B cell (primary cell): ENCODE results near the gene TMEM79. TPM values are rescaled to one million over a fixed set of nuclear protein-coding genes. Genes with fewer than 3 reads are reported as not detected.

Source experiments
- ATAC-seq: fragments of 200-7000 bp; cut with Tn5 transposase; one replicate; pipeline ENCODE4 v1.10.0; 2021; ENCODE audit warnings: low read depth, mild to moderate bottlenecking, moderate number of reproducible peaks, moderate library complexity
- CTCF ChIA-PET: fragments of 350-600 bp; sonication (Branson Sonifier 250); formaldehyde crosslinking; loops from one replicate; lab custom pipeline; 2021; ENCODE audit warnings: antibody characterized with exemption, inconsistent platforms; lab: Charles Lee
- POLR2A ChIA-PET: fragments of 350-600 bp; sonication (Branson Sonifier 250); formaldehyde crosslinking; loops from one replicate; lab custom pipeline; 2021; ENCODE audit warnings: antibody characterized with exemption; lab: Charles Lee
- DNase-seq: peaks from one replicate; pipeline ENCODE4 v3.0.0; 2013
- H2AFZ ChIP-seq: 2 replicates; pipeline ENCODE4 v1.6.1; 2012; ENCODE audit warnings: mild to moderate bottlenecking, low read depth, low read length; ENCODE audit not compliant: insufficient read depth, poor library complexity, severe bottlenecking
- H3K27ac ChIP-seq, 2 donors: 1 replicate in 1 of 2; 2 replicates in 1 of 2; pipeline ENCODE4 v1.5.1; 2012 to 2013; ENCODE audit warnings: low read length in 2 of 2, mild to moderate bottlenecking in 2 of 2, moderate library complexity in 1 of 2
- H3K27me3 ChIP-seq, 4 experiments: fragments of 200-600 bp in 1 of 4; sonication (generic) in 1 of 4; replicated peaks in 1 of 4; 1 replicate in 2 of 4; 2 replicates in 2 of 4; pipeline versions ENCODE4 v1.6.1 to v1.7.0; 2013 to 2016; ENCODE audit warnings: low read length in 3 of 4, mild to moderate bottlenecking in 2 of 4, mixed read lengths in 1 of 4, moderate library complexity in 1 of 4; ENCODE audit not compliant: insufficient read depth in 4 of 4, control insufficient read depth in 3 of 4; ENCODE audit errors: control extremely low read depth in 1 of 4
- H3K36me3 ChIP-seq, 2 experiments: replicated peaks in 1 of 2; 1 replicate in 1 of 2; 2 replicates in 1 of 2; pipeline versions ENCODE4 v1.6.1 to v1.7.1; 2013; ENCODE audit warnings: low read length in 1 of 2; ENCODE audit not compliant: insufficient read depth in 2 of 2, control insufficient read depth in 1 of 2; ENCODE audit errors: control extremely low read depth in 1 of 2, extremely low read depth in 1 of 2
- H3K4me1 ChIP-seq, 2 donors: fragments of 200-600 bp in 1 of 2; sonication (generic) in 1 of 2; 1 replicate in 1 of 2; 2 replicates in 1 of 2; pipeline versions ENCODE4 v1.5.1 to v1.6.1; 2013 to 2017; ENCODE audit warnings: low read length in 2 of 2; ENCODE audit not compliant: control insufficient read depth in 2 of 2, insufficient read depth in 2 of 2
- H3K4me2 ChIP-seq: replicated peaks from 2 replicates; pipeline ENCODE3; 2012; ENCODE audit warnings: mild to moderate bottlenecking, low read depth, low read length; ENCODE audit not compliant: poor library complexity, severe bottlenecking
- H3K4me3 ChIP-seq, 5 experiments: fragments of 200-600 bp in 1 of 5; sonication (generic) in 1 of 5; 1 replicate in 3 of 5; 2 replicates in 2 of 5; pipeline versions ENCODE4 v1.5.1 to v1.7.0; 2011 to 2016; ENCODE audit warnings: low read length in 4 of 5, mild to moderate bottlenecking in 4 of 5, low read depth in 2 of 5, control low read depth in 1 of 5, moderate library complexity in 1 of 5; ENCODE audit not compliant: insufficient read depth in 1 of 5; ENCODE audit errors: control extremely low read depth in 1 of 5, extremely low read depth in 1 of 5
- H3K79me2 ChIP-seq: fragments of 200-600 bp; sonication (generic); one replicate; pipeline ENCODE4 v1.6.0; 2016; ENCODE audit warnings: low read length; ENCODE audit not compliant: control insufficient read depth, insufficient read depth
- H3K9ac ChIP-seq: fragments of 200-600 bp; sonication (generic); 2 replicates; pipeline ENCODE4 v1.6.1; 2017; ENCODE audit warnings: mild to moderate bottlenecking, low read length, moderate library complexity
- H3K9me3 ChIP-seq, 3 donors: one replicate each; pipeline versions ENCODE4 v1.6.1 to v1.7.1; 2013; ENCODE audit warnings: low read length in 2 of 3; ENCODE audit not compliant: control insufficient read depth in 2 of 3, insufficient read depth in 1 of 3; ENCODE audit errors: control extremely low read depth in 1 of 3
- H4K20me1 ChIP-seq: 2 replicates; pipeline ENCODE4 v1.6.0; 2012; ENCODE audit warnings: mild to moderate bottlenecking, low read length; ENCODE audit not compliant: insufficient read depth, control insufficient read depth, poor library complexity, severe bottlenecking
- H3K27ac Mint-ChIP-seq: one replicate; pipeline ENCODE4 v1.8.0; 2021; ENCODE audit warnings: mixed read lengths
- H3K27me3 Mint-ChIP-seq: one replicate; pipeline ENCODE4 v1.8.0; 2021; ENCODE audit warnings: mixed read lengths
- H3K4me1 Mint-ChIP-seq: one replicate; pipeline ENCODE4 v1.8.0; 2021; ENCODE audit warnings: mixed read lengths
- H3K4me3 Mint-ChIP-seq: one replicate; pipeline ENCODE4 v1.8.0; 2021; ENCODE audit warnings: mixed read lengths
- H3K9me3 Mint-ChIP-seq: one replicate; pipeline ENCODE4 v1.8.0; 2022; ENCODE audit warnings: mixed read lengths; ENCODE audit not compliant: insufficient read depth
- EZH2 ChIP-seq: IDR thresholded peaks from 2 replicates; pipeline ENCODE4 v1.6.1; 2012; ENCODE audit warnings: borderline replicate concordance, low read depth, mild to moderate bottlenecking, moderate library complexity, low read length; ENCODE audit not compliant: insufficient read depth, poor library complexity, severe bottlenecking
- WGBS: methylation state at CpG from one replicate; pipeline ENCODE4 v1.1.5; 2013; ENCODE audit warnings: missing lambda C conversion rate; ENCODE audit not compliant: insufficient coverage; 5-methylcytosine and 5-hydroxymethylcytosine counted together
- intact Hi-C: fragments of 100-400 bp; cut with micrococcal nuclease; formaldehyde crosslinking; loops from one replicate; pipeline ENCODE4 v1.10.0; 2022
- polyA plus RNA-seq: library from polyadenylated mRNA; depleted of rRNA; stranded (reverse); fragments of >200 nt; gene quantifications from 2 replicates; pipeline ENCODE4 v1.2.3, GENCODE V29; 2012
- total RNA-seq, 2 donors: library from RNA; stranded (reverse); fragments of 120-200 nt in 1 of 2; gene quantifications; 1 replicate in 1 of 2; 2 replicates in 1 of 2; pipeline versions ENCODE4 v1.2.3 to v1.2.4, GENCODE V29; 2013 to 2022
- TF ChIP-seq, protein P1 (sequence below): fragments of 200-600 bp; IDR thresholded peaks from one replicate; pipeline ENCODE4 v1.8.0; 2022; ENCODE audit warnings: antibody characterized with exemption, mild to moderate bottlenecking

The TMEM79 gene
- total and polyA plus RNA-seq, 2 donors (not counting 1 experiment from before 2014, with no cell fraction given): 11.5 to 19.1 TPM

DNA sequence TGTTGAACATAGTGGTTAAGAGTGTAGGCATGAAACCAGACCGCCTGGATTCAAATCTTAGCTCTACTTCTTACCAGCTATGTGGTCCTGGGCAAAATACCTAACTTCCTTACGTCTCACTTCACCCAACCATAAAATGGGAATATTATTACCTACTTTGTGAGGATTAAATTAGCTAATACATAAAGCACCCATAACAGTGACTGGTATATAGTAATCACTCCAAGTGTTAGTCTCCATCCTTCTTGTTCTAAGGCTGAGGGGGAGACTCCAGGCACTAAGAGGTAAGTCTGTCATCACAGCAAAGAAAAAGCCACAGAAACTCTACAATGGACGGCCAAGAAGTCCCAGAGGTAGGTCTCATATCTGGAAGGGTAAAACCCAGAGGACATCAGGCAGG lies 4.3 kb upstream of the TMEM79 start:
- Histone ChIP-seq H3K79me2 (peaks cover 63% of the 10 kb centered on the region), H3K9me3 (no peaks in the 10 kb centered on the region), H3K27me3 (no peaks in the 10 kb centered on the region), H3K4me2 (no peak overlapping the region), H3K27ac (no peak overlapping the region), H4K20me1 (peaks cover 24% of the 10 kb centered on the region), H3K4me3 (no peak overlapping the region), H2AFZ (no peak overlapping the region), H3K36me3 (peaks cover 0 to 37% of the 10 kb centered on the region in 2 experiments), H3K9ac (no peak overlapping the region), H3K4me1 (peaks cover 20 to 28% of the 10 kb centered on the region in 2 donors)
- ATAC-seq: no peak
- CTCF ChIA-PET: interaction anchor here (1.1 to 1.4 kb wide), 4 partner anchors 9 to 59 kb away, joined by 3 to 5 read pairs (median 3); no protein-coding TSS in a partner anchor
- Mint-ChIP-seq H3K9me3 (no peaks in the 10 kb centered on the region), H3K27ac (no peak overlapping the region), H3K27me3 (no peaks in the 10 kb centered on the region), H3K4me3 (peak overlapping the region; percentile 11), H3K4me1 (peaks cover 39% of the 10 kb centered on the region)
- no peak for DNase-seq
- no peak for TF ChIP-seq EZH2
- TF ChIP-seq, protein P1, sequence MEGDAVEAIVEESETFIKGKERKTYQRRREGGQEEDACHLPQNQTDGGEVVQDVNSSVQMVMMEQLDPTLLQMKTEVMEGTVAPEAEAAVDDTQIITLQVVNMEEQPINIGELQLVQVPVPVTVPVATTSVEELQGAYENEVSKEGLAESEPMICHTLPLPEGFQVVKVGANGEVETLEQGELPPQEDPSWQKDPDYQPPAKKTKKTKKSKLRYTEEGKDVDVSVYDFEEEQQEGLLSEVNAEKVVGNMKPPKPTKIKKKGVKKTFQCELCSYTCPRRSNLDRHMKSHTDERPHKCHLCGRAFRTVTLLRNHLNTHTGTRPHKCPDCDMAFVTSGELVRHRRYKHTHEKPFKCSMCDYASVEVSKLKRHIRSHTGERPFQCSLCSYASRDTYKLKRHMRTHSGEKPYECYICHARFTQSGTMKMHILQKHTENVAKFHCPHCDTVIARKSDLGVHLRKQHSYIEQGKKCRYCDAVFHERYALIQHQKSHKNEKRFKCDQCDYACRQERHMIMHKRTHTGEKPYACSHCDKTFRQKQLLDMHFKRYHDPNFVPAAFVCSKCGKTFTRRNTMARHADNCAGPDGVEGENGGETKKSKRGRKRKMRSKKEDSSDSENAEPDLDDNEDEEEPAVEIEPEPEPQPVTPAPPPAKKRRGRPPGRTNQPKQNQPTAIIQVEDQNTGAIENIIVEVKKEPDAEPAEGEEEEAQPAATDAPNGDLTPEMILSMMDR: no peak
- POLR2A ChIA-PET: interaction anchor here (0.6 kb wide), 1 partner anchor 205 kb away, joined by 5 read pairs; no protein-coding TSS in a partner anchor
- WGBS: 80% methylated on average over 1 of the region's 3 CpGs
- intact Hi-C loops: loop anchor here (5.0 kb wide), 1 partner anchor 1953 kb away; the partner anchor contains the start of gene ATP8B2

- H3K27me3 Mint-ChIP-seq: no peaks in the 10 kb centered on the region
- peaks cover 20 to 28% of the 10 kb centered on the region in 2 donors for H3K4me1 ChIP-seq
- DNase-seq: peak; percentile 42
These were observed 2.8 kb upstream of the TMEM79 start for GRCh38 chr1:156281281-156281680.

More at GRCh38 chr1:156281281-156281680, 2.8 kb upstream of the TMEM79 start:
- no peak for TF ChIP-seq EZH2
- TF ChIP-seq, protein P1: no peak
- ChIA-PET CTCF (interaction anchor here (1.1 to 1.5 kb wide), 3 partner anchors 10 to 228 kb away, joined by 3 to 5 read pairs (median 4); partner anchors contain the start of gene UBQLN4), POLR2A (interaction anchor here (0.6 to 2.8 kb wide), 3 partner anchors 9 to 117 kb away, joined by 5 to 9 read pairs (median 5); partner anchors contain the start of gene PMF1)
- intact Hi-C loops: loop anchor here (5.0 kb wide), 1 partner anchor 1954 kb away; the partner anchor contains the start of gene ATP8B2
- H3K9me3 Mint-ChIP-seq: no peaks in the 10 kb centered on the region
- Histone ChIP-seq H2AFZ (peak overlapping the region; percentile 86), H3K4me3 (peak overlapping the region in 4 of 5 experiments; percentile 74 to 96 (median 84)), H3K27ac (peak overlapping the region in 1 of 2 donors; percentile 89), H3K9me3 (no peaks in the 10 kb centered on the region), H3K4me2 (peak overlapping the region; percentile 80), H4K20me1 (peaks cover 24% of the 10 kb centered on the region), H3K27me3 (no peaks in the 10 kb centered on the region), H3K36me3 (peaks cover 0 to 32% of the 10 kb centered on the region in 2 experiments), H3K9ac (peak overlapping the region; percentile 91), H3K79me2 (peaks cover 63% of the 10 kb centered on the region)
- H3K4me1 Mint-ChIP-seq: peaks cover 39% of the 10 kb centered on the region
- 34% methylated on average over 8 of the region's 8 CpGs for WGBS
- H3K4me3 Mint-ChIP-seq: peak overlapping the region; percentile 98
- H3K27ac Mint-ChIP-seq: peak overlapping the region; percentile 74
- no peak for ATAC-seq
